HUES64 (cell line): Measurements from ENCODE around the gene FOXR1.
"Not testable (repeated sequence)": the region's sequence is repeated elsewhere in the genome, so short reads cannot be mapped to it uniquely, and the experiment has no call there.

Experiments used
- H3K27ac ChIP-seq: 2 replicates; pipeline ENCODE4 v1.7.0; 2013; ENCODE audit warnings: low read depth, low read length, inconsistent platforms
- H3K27me3 ChIP-seq: 2 replicates; pipeline ENCODE4 v1.6.1; 2013; ENCODE audit warnings: mild to moderate bottlenecking, low read length; ENCODE audit not compliant: insufficient read depth
- H3K36me3 ChIP-seq: 2 replicates; pipeline ENCODE4 v1.6.1; 2013; ENCODE audit warnings: mild to moderate bottlenecking, low read length; ENCODE audit not compliant: insufficient read depth
- H3K4me1 ChIP-seq: 2 replicates; pipeline ENCODE4 v1.6.1; 2013; ENCODE audit warnings: mild to moderate bottlenecking, low read length, moderate library complexity; ENCODE audit not compliant: insufficient read depth
- H3K4me3 ChIP-seq: 2 replicates; pipeline ENCODE4 v1.5.1; 2013; ENCODE audit warnings: mild to moderate bottlenecking, low read length, moderate library complexity
- H3K9ac ChIP-seq: 2 replicates; pipeline ENCODE4 v1.6.1; 2013; ENCODE audit warnings: mild to moderate bottlenecking, low read depth, low read length
- H3K9me3 ChIP-seq: 2 replicates; pipeline ENCODE4 v1.6.1; 2013; ENCODE audit warnings: low read depth, low read length; ENCODE audit not compliant: insufficient read depth
- WGBS: fragments of 150-250, 120-280 bp; methylation state at CpG from one replicate; pipeline ENCODE4 v1.1.7; 2013; ENCODE audit warnings: missing lambda C conversion rate; 5-methylcytosine and 5-hydroxymethylcytosine counted together

Gene FOXR1

DNA sequence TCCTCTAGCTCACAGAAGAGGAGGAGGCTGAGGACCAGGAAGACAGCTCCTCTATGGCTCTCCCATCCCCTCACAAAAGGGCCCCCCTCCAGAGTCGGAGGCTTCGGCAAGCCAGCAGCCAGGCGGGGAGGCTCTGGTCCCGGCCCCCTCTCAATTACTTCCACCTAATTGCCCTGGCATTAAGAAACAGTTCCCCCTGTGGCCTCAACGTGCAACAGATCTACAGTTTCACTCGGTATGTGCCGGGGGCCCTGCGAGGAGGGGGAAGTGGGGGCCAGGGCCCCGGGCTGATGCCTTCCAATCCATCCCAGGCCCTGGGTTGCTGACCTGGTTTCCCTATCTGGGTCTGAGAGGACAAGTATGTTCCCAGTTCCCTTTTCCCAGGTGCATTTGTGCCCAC lies 7.9 kb downstream of the FOXR1 start:
- H3K4me1 ChIP-seq, result peaks cover 18% of the 10 kb centered on the region
- no peaks in the 10 kb centered on the region for H3K9me3 ChIP-seq
- WGBS, result 66% methylated on average over 9 of the region's 9 CpGs
- no peak overlapping the region for H3K27ac ChIP-seq
- H3K4me3 ChIP-seq, result no peak overlapping the region
- no peak overlapping the region for H3K9ac ChIP-seq
- H3K36me3 ChIP-seq, result no peaks in the 10 kb centered on the region
- H3K27me3 ChIP-seq, result peaks cover 5% of the 10 kb centered on the region; the same call in 1 of the 2 replicates

DNA sequence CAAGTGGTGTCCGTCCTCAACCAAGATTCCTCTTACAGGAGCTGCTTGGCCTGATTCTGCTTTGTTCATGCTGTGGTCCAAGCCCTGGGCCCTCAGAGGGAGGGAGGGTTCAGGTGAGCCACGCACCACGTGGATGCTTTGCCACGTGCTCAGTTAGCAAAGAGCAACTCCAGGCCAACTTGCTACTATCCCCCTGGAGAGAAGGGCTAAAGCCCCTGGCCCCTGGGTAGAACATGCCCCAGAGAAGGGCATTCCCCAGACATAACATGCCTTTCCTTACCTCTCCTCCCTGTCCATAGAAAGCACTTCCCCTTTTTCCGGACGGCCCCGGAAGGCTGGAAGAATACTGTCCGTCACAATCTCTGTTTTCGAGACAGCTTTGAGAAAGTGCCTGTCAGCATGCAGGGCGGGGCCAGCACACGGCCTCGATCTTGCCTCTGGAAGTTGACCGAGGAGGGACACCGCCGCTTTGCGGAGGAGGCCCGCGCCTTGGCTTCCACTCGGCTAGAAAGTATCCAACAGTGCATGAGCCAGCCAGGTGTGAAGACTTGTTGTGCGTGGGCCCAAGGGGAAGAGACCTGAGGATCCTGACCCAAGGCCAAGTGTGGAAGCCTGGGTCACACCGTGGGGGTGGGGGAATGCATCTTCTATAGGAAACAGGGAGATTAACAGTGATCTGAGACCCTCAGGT lies 8.8 kb downstream of the FOXR1 start:
- 49% methylated on average over 21 of the region's 21 CpGs for WGBS
- H3K9me3 ChIP-seq, result no peaks in the 10 kb centered on the region
- H3K36me3 ChIP-seq, result no peaks in the 10 kb centered on the region
- H3K27ac ChIP-seq, result no peak overlapping the region
- H3K27me3 ChIP-seq, result peaks cover 5% of the 10 kb centered on the region; the same call in 1 of the 2 replicates
- peak overlapping the region; percentile 23; the same call in 1 of the 2 replicates for H3K4me3 ChIP-seq
- no peak overlapping the region for H3K9ac ChIP-seq
- H3K4me1 ChIP-seq, result peaks cover 18% of the 10 kb centered on the region

DNA sequence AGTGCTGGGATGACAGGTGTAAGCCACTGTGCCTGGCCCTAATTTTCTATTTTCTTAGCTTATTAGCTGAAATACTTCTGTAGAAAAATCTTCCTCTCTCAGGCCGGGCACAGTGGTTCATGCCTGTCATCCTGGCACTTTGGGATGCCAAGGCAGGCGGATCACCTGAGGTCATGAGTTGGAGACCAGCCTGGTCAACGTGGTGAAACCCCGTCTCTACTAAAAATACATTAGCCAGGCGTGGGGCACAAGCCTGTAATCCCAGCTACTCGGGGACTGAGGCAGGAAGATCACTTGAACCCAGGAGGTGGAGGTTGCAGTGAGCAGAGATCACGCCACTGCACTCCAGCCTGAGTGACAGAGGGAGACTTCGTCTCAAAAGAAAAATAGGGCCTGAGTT lies 12.8 kb downstream of the FOXR1 start:
- peaks cover 10% of the 10 kb centered on the region for H3K4me1 ChIP-seq
- not testable (repeated sequence) for H3K9me3 ChIP-seq, H3K4me3 ChIP-seq, H3K36me3 ChIP-seq, H3K27me3 ChIP-seq, H3K27ac ChIP-seq, H3K9ac ChIP-seq
- WGBS, result 85% methylated on average over 8 of the region's 8 CpGs

DNA sequence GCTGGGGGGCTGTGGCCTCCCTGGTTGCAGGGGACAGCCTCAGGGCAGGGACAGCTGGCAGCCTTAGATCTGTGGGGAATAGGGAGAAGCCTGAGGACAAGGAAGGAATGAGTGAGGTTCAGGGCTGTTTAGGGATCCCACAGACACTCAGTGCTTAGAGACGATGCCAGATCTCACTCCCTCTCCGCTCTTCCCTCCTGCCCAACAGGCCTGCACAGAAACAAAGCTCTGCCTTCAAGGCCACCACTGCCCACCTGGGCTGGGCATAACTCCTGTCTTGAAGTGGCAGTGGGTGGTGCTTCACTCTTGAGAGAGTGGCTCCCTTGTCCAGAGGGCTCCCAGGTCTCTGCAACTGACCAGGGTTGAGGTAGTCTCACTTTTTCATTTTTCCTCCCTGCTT lies 13.3 kb downstream of the FOXR1 start:
- Histone ChIP-seq H3K27me3 (peaks cover 5% of the 10 kb centered on the region; the same call in 1 of the 2 replicates), H3K27ac (no peak overlapping the region), H3K4me1 (peaks cover 5% of the 10 kb centered on the region), H3K4me3 (no peak overlapping the region), H3K9ac (no peak overlapping the region), H3K36me3 (no peaks in the 10 kb centered on the region), H3K9me3 (no peaks in the 10 kb centered on the region)
- WGBS, result 77% methylated on average over 2 of the region's 2 CpGs

DNA sequence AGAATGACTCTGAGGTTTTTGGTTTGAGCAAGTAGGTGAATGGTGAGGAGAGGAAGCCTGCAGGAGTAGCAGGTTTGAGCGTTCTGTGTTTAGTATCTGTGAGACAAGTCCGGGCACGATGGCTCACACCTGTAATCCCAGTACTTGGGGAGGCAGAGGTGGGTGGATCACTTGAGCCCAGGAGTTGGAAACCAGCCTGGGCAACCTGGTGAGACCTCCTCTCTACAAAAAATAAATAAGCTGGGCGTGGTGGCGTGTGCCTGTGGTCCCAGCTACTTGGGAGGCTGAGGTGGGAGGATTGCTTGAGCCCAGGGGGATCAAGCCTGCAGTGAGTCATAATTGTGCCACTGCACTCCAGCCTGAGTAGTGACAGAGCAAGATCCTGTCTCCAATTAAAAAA lies 16.7 kb downstream of the FOXR1 start:
- Histone ChIP-seq H3K9me3 (peaks cover 2% of the 10 kb centered on the region; the same call in 1 of the 2 replicates), H3K4me1 (no peaks in the 10 kb centered on the region), H3K27ac (no peak overlapping the region), H3K9ac (no peak overlapping the region), H3K36me3 (peaks cover under 1% of the 10 kb centered on the region; the same call in 1 of the 2 replicates), H3K4me3 (no peak overlapping the region), H3K27me3 (no peaks in the 10 kb centered on the region)
- WGBS, result 89% methylated on average over 5 of the region's 5 CpGs

DNA sequence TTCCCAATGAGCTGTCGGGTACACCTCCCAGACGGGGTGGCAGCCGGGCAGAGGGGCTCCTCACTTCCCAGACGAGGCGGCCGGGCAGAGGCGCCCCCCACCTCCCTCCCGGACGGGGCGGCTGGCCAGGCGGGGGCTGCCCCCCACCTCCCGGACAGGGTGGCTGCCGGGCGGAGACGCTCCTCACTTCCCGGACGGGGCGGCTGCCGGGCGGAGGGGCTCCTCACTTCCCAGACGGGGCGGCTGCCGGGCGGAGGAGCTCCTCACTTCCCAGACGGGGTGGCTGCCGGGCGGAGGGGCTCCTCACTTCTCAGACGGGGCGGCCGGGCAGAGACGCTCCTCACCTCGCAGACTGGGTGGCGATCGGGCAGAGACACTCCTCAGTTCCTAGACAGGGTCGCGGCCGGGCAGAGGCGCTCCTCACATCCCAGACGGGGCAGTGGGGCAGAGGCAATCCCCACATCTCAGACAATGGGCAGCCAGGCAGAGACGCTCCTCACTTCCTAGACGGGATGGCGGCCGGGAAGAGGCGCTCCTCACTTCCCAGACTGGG lies 20.0 kb downstream of the FOXR1 start:
- H3K4me1 ChIP-seq, H3K4me3 ChIP-seq, H3K9ac ChIP-seq, H3K27me3 ChIP-seq, H3K9me3 ChIP-seq, H3K27ac ChIP-seq: not testable (repeated sequence)
- 96% methylated on average over 40 of the region's 44 CpGs for WGBS
- H3K36me3 ChIP-seq, result peaks cover 12% of the 10 kb centered on the region

DNA sequence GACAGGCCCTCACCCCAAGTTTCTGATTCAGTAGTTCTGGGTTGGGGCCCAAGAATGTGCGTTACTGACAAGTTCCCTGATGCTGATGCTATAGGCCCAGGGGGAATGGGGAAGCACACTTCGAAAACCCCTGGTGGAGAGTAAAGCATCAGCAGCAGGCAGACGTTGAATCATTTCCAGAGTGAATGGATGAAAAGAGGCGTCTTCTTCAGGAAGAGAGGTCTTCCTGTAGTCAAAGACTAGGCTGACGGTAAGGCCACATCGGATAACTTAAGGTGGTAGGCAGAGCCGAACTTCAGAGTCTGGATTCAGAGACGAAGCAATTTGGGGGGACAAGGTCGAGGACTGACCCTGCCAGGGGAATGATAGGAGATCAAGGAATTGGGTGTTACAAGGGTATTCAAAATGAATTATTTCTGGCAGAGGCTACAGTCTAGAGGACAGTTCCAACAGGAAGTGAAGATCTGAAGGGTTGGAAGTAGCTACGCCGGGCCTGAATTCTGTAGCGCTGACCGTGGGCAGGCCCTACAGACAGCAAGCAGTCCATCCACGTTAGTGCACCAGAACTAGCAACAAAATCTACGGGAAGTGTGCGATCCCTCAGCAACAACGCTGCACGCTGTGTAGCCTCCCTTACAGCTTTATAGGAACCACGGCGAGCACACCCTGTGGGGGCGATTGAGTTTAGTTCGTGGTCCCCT lies 25.5 kb downstream of the FOXR1 start:
- H3K9ac ChIP-seq, result peak overlapping the region; percentile 90
- H3K36me3 ChIP-seq, result peaks cover 39% of the 10 kb centered on the region
- peak overlapping the region; percentile 76 for H3K27ac ChIP-seq
- H3K27me3 ChIP-seq, result no peaks in the 10 kb centered on the region
- peaks cover 2% of the 10 kb centered on the region; the same call in 1 of the 2 replicates for H3K9me3 ChIP-seq
- 26% methylated on average over 22 of the region's 22 CpGs for WGBS
- peak overlapping the region; percentile 96 for H3K4me3 ChIP-seq
- peaks cover 6% of the 10 kb centered on the region for H3K4me1 ChIP-seq

DNA sequence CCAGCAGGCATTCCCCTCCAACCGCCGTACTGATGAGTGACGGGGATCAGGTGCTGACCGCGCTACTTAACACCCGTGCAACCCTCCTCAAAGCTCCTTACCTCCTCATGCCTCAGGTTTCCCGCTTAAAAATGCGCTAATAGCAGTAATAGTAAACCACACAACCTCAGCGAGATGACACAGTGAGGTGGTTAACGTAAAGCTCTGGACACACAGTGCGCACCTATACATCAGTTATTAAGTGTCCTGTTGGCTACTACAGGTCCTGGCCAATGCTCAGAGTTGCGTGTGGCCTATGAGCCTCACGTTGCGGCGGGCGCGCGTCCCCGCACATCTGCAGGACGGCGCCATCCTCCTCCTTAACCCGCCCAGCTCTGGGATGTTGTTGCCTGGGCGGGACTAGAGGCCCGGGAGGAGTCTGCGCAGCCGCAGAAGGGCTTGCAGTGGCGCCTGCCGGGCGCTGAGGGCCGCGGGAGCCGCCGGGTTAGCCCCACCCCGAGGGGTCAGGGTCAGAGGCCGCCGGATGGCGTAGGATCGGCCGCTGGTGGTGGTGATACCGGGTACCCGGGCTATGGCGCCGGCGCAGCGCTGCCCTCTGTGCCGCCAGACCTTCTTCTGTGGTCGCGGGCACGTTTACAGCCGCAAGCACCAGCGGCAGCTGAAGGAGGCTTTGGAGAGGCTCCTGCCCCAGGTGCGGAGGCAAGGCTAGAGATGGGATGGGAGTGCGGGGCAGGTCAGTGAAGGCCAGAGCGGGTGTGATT lies 26.2 kb downstream of the FOXR1 start, which contains the start of gene CENATAC:
Gene CENATAC (plus strand): TSS at position 512 of the 761 bp plus-strand sequence. CDS start 60 bp downstream, at position 572.
- under 1% methylated on average over 54 of the region's 54 CpGs for WGBS

DNA sequence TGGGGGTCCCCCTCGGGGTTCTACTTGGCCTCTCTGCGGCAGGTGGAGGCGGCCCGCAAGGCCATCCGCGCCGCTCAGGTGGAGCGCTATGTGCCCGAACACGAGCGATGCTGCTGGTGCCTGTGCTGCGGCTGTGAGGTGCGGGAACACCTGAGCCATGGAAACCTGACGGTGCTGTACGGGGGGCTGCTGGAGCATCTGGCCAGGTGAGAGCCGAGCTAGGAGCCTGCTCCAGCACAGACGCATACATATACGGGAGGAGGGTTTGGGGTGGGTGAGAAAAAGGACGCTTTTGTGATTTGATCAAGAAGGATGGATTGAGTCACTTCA lies 26.8 kb downstream of the FOXR1 start:
- H3K4me3 ChIP-seq, result peak overlapping the region; percentile 96
- no peaks in the 10 kb centered on the region for H3K9me3 ChIP-seq
- H3K4me1 ChIP-seq, result peaks cover 6% of the 10 kb centered on the region
- peaks cover 51% of the 10 kb centered on the region for H3K36me3 ChIP-seq
- H3K9ac ChIP-seq, result peak overlapping the region; percentile 90
- WGBS, result under 1% methylated on average over 19 of the region's 19 CpGs
- no peaks in the 10 kb centered on the region for H3K27me3 ChIP-seq
- H3K27ac ChIP-seq, result peak overlapping the region; percentile 86

More for the DNA sequence above, 26.2 kb downstream of the FOXR1 start, which contains the start of gene CENATAC:
- H3K4me1 ChIP-seq, result peaks cover 6% of the 10 kb centered on the region
- peaks cover 46% of the 10 kb centered on the region for H3K36me3 ChIP-seq
- H3K4me3 ChIP-seq, result peak within 1 kb of the TSS; percentile 96
- peak within 1 kb of the TSS; percentile 86 for H3K27ac ChIP-seq
- no peaks in the 10 kb centered on the region for H3K27me3 ChIP-seq
- peak within 1 kb of the TSS; percentile 90 for H3K9ac ChIP-seq
- H3K9me3 ChIP-seq, result peaks cover 1% of the 10 kb centered on the region; the same call in 1 of the 2 replicates

DNA sequence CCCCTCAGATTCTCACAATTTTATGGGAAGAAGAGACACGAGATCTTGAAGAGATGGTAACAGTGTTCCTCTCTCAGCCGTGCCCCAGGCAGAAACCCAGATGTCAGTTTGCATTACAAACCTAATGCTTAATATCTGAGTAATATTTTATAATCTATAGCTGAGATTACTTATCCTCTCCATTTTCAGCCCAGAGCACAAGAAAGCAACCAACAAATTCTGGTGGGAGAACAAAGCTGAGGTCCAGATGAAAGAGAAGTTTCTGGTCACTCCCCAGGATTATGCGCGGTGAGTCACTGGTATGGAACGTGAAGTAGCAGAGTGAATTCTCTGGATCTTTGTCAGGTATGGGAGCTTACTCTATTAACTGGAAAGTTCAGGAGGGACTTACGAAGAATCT lies 27.3 kb downstream of the FOXR1 start:
- Histone ChIP-seq H3K27me3 (no peaks in the 10 kb centered on the region), H3K9ac (peak overlapping the region; percentile 90), H3K4me1 (peaks cover 6% of the 10 kb centered on the region), H3K36me3 (peaks cover 51% of the 10 kb centered on the region), H3K9me3 (no peaks in the 10 kb centered on the region), H3K27ac (peak overlapping the region; percentile 86), H3K4me3 (peak overlapping the region; percentile 96)
- WGBS, result 19% methylated on average over 4 of the region's 6 CpGs
